ENCODE results near the gene FBXL15. TPM values are rescaled to one million over a fixed set of nuclear protein-coding genes. Genes with fewer than 3 reads are reported as not detected.

The FBXL15 gene
- total and polyA plus RNA-seq, 2 of the 13 experiments (the other 11 are each of a cell fraction or from before 2014, with no cell fraction given) = 4.3 to 8.3 TPM

DNA sequence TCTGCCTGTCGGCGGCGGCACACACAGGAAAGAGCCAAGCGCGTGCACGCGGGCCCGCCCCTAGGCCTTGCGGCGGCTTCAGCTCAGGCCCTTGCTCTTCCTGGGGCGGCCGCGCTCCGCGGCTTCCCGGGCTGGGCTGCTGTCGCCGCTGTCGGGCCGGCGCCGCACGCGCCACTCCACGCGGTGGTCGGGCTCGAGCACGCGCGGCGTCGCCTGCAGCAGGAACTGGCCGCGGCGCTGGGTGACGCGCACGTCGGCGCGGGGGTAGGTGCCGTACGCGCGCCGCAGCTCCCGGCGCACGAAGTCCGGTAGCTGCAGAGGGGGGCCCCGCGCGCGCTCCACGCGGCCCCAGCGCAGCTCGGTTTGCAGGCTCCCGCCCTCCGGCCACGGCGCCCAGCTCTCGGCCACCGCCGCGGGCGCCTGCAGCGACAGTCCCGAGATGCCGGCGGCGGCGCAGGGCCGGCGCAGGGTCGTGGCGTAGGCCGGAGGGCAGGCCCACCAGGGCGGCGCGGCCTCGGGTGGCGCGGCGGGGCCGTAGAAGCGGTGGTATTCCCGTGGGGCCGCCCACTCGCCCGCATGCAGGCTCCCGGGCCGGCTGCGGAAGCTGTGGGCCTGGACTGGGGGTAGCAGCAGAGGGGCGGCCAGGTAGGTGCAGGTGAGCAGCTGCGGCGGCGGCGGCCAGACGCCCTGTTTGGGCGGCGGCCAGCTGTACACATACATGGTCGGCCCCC, 29.9 kb downstream of the FBXL15 start (continued):
- TF ChIP-seq, protein P1, sequence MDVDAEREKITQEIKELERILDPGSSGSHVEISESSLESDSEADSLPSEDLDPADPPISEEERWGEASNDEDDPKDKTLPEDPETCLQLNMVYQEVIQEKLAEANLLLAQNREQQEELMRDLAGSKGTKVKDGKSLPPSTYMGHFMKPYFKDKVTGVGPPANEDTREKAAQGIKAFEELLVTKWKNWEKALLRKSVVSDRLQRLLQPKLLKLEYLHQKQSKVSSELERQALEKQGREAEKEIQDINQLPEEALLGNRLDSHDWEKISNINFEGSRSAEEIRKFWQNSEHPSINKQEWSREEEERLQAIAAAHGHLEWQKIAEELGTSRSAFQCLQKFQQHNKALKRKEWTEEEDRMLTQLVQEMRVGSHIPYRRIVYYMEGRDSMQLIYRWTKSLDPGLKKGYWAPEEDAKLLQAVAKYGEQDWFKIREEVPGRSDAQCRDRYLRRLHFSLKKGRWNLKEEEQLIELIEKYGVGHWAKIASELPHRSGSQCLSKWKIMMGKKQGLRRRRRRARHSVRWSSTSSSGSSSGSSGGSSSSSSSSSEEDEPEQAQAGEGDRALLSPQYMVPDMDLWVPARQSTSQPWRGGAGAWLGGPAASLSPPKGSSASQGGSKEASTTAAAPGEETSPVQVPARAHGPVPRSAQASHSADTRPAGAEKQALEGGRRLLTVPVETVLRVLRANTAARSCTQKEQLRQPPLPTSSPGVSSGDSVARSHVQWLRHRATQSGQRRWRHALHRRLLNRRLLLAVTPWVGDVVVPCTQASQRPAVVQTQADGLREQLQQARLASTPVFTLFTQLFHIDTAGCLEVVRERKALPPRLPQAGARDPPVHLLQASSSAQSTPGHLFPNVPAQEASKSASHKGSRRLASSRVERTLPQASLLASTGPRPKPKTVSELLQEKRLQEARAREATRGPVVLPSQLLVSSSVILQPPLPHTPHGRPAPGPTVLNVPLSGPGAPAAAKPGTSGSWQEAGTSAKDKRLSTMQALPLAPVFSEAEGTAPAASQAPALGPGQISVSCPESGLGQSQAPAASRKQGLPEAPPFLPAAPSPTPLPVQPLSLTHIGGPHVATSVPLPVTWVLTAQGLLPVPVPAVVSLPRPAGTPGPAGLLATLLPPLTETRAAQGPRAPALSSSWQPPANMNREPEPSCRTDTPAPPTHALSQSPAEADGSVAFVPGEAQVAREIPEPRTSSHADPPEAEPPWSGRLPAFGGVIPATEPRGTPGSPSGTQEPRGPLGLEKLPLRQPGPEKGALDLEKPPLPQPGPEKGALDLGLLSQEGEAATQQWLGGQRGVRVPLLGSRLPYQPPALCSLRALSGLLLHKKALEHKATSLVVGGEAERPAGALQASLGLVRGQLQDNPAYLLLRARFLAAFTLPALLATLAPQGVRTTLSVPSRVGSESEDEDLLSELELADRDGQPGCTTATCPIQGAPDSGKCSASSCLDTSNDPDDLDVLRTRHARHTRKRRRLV (CRISPR knock-in tag; IDR thresholded peaks at IDR 0.05) = no peak
- TF ChIP-seq ZNF670 (CRISPR knock-in tag; IDR thresholded peaks at IDR 0.05; ENCODE audit: borderline replicate concordance) (no peak), MED1 (CRISPR knock-in tag; IDR thresholded peaks at IDR 0.05) (0 out of 2 replicates have a peak, but pooled peaks have one; percentile 30), ZNF563 (CRISPR knock-in tag; IDR thresholded peaks at IDR 0.05) (peak; percentile 80), ZSCAN29 (CRISPR knock-in tag; conservative IDR thresholded peaks at IDR 0.05) (no peak), GABPB1 (CRISPR knock-in tag; IDR thresholded peaks at IDR 0.05) (peak; percentile 44; the same call in 1 of the 2 replicates), ZFX (CRISPR knock-in tag; IDR thresholded peaks at IDR 0.05; ENCODE audit: low read depth) (peak; percentile 89), IRX3 (CRISPR knock-in tag; IDR thresholded peaks at IDR 0.05; ENCODE audit: borderline replicate concordance, low read depth) (peak; percentile 90)
- TF ChIP-seq, protein P2, sequence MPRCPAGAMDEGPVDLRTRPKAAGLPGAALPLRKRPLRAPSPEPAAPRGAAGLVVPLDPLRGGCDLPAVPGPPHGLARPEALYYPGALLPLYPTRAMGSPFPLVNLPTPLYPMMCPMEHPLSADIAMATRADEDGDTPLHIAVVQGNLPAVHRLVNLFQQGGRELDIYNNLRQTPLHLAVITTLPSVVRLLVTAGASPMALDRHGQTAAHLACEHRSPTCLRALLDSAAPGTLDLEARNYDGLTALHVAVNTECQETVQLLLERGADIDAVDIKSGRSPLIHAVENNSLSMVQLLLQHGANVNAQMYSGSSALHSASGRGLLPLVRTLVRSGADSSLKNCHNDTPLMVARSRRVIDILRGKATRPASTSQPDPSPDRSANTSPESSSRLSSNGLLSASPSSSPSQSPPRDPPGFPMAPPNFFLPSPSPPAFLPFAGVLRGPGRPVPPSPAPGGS (CRISPR knock-in tag; IDR thresholded peaks at IDR 0.05) = peak; percentile 65; the same call in 1 of the 2 replicates
- TF ChIP-seq, protein P3, sequence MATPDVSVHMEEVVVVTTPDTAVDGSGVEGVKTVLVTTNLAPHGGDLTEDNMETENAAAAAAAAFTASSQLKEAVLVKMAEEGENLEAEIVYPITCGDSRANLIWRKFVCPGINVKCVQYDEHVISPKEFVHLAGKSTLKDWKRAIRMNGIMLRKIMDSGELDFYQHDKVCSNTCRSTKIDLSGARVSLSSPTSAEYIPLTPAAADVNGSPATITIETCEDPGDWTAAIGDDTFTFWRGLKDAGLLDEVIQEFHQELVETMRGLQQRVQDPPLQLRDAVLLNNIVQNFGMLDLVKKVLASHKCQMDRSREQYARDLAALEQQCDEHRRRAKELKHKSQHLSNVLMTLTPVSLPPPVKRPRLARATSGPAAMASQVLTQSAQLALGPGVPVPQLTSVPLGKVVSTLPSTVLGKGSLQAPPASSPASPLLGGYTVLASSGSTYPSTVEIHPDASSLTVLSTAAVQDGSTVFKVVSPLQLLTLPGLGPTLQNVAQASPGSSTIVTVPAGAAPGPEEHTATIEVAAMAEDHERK (CRISPR knock-in tag; IDR thresholded peaks at IDR 0.05; ENCODE audit: low read depth) = peak; percentile 89
- TF ChIP-seq, protein P4, sequence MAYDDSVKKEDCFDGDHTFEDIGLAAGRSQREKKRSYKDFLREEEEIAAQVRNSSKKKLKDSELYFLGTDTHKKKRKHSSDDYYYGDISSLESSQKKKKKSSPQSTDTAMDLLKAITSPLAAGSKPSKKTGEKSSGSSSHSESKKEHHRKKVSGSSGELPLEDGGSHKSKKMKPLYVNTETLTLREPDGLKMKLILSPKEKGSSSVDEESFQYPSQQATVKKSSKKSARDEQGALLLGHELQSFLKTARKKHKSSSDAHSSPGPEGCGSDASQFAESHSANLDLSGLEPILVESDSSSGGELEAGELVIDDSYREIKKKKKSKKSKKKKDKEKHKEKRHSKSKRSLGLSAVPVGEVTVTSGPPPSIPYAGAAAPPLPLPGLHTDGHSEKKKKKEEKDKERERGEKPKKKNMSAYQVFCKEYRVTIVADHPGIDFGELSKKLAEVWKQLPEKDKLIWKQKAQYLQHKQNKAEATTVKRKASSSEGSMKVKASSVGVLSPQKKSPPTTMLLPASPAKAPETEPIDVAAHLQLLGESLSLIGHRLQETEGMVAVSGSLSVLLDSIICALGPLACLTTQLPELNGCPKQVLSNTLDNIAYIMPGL (CRISPR knock-in tag; IDR thresholded peaks at IDR 0.05; ENCODE audit: borderline replicate concordance in 1 of 2, low read depth in 1 of 2) = peak in 1 of 2 experiments; percentile 82; a peak in 2 of 4 replicates
- TF ChIP-seq, protein P5, sequence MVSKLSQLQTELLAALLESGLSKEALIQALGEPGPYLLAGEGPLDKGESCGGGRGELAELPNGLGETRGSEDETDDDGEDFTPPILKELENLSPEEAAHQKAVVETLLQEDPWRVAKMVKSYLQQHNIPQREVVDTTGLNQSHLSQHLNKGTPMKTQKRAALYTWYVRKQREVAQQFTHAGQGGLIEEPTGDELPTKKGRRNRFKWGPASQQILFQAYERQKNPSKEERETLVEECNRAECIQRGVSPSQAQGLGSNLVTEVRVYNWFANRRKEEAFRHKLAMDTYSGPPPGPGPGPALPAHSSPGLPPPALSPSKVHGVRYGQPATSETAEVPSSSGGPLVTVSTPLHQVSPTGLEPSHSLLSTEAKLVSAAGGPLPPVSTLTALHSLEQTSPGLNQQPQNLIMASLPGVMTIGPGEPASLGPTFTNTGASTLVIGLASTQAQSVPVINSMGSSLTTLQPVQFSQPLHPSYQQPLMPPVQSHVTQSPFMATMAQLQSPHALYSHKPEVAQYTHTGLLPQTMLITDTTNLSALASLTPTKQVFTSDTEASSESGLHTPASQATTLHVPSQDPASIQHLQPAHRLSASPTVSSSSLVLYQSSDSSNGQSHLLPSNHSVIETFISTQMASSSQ (IDR thresholded peaks at IDR 0.05; ENCODE audit: low read depth) = no peak
- TF ChIP-seq, protein P5 (CRISPR knock-in tag; IDR thresholded peaks at IDR 0.05; ENCODE audit: borderline replicate concordance) = peak; percentile 60; the same call in 1 of the 2 replicates

Measured in HepG2 (cell line).